Chondrocyte (in vitro differentiated cells): ENCODE results near the gene CDK1. TPM values are rescaled to one million over a fixed set of nuclear protein-coding genes. Genes with fewer than 3 reads are reported as not detected.

Experiments
- DNase-seq: peaks from one replicate; pipeline ENCODE4 v3.0.0; 2021; ENCODE audit warnings: mixed read lengths, low spot score
- H3K27ac Mint-ChIP-seq: one replicate; pipeline ENCODE4 v1.8.0; 2021; ENCODE audit warnings: mild to moderate bottlenecking, moderate library complexity, mixed read lengths; ENCODE audit not compliant: unreplicated experiment
- H3K27me3 Mint-ChIP-seq: 2 replicates; pipeline ENCODE4 v1.8.0; 2021; ENCODE audit warnings: low read depth, mixed read lengths
- H3K36me3 Mint-ChIP-seq: 2 replicates; pipeline ENCODE4 v1.8.0; 2021; ENCODE audit warnings: low read depth, mixed read lengths
- H3K4me1 Mint-ChIP-seq: 2 replicates; pipeline ENCODE4 v1.8.0; 2021; ENCODE audit warnings: low read depth, mild to moderate bottlenecking, mixed read lengths
- H3K4me3 Mint-ChIP-seq: one replicate; pipeline ENCODE4 v1.8.0; 2021; ENCODE audit warnings: mild to moderate bottlenecking, moderate library complexity, mixed read lengths; ENCODE audit not compliant: unreplicated experiment
- H3K9me3 Mint-ChIP-seq: 2 replicates; pipeline ENCODE4 v1.8.0; 2021; ENCODE audit warnings: low read depth, mixed read lengths
- CTCF ChIP-seq: fragments of 200-600 bp; sonication (generic); IDR thresholded peaks from 2 replicates; pipeline ENCODE4 v1.5.0; 2021; ENCODE audit warnings: antibody characterized with exemption, mild to moderate bottlenecking, moderate library complexity
- total RNA-seq: library from RNA; stranded (reverse); gene quantifications from 3 replicates; pipeline ENCODE4 v1.2.1, GENCODE V29; 2021

Gene CDK1
- total RNA-seq, 1 donor from 2014 or later = 7.6 TPM

GRCh38 chr10:60817398-60817805 is 39.1 kb downstream of the CDK1 start:
- no peak for TF ChIP-seq CTCF
- H3K36me3 Mint-ChIP-seq = no peaks in the 10 kb centered on the region
- H3K4me3 Mint-ChIP-seq = no peak overlapping the region
- H3K27me3 Mint-ChIP-seq = no peaks in the 10 kb centered on the region
- no peak for DNase-seq
- no peaks in the 10 kb centered on the region for H3K9me3 Mint-ChIP-seq
- H3K27ac Mint-ChIP-seq = no peak overlapping the region
- H3K4me1 Mint-ChIP-seq = peaks cover 49% of the 10 kb centered on the region

- Mint-ChIP-seq H3K27ac (peak overlapping the region; percentile 11), H3K4me3 (no peak overlapping the region), H3K27me3 (no peaks in the 10 kb centered on the region), H3K36me3 (no peaks in the 10 kb centered on the region), H3K4me1 (peaks cover 46% of the 10 kb centered on the region), H3K9me3 (no peaks in the 10 kb centered on the region)
- no peak for DNase-seq
- TF ChIP-seq CTCF = no peak
These were observed 40.0 kb downstream of the CDK1 start for GRCh38 chr10:60818134-60818770.

GRCh38 chr10:60819271-60819670 is 41.0 kb downstream of the CDK1 start:
- DNase-seq = no peak
- H3K4me3 Mint-ChIP-seq = no peak overlapping the region
- no peak for TF ChIP-seq CTCF
- H3K36me3 Mint-ChIP-seq = no peaks in the 10 kb centered on the region
- no peak overlapping the region for H3K27ac Mint-ChIP-seq
- H3K4me1 Mint-ChIP-seq = peaks cover 46% of the 10 kb centered on the region
- no peaks in the 10 kb centered on the region for H3K9me3 Mint-ChIP-seq
- H3K27me3 Mint-ChIP-seq = no peaks in the 10 kb centered on the region

- Mint-ChIP-seq H3K36me3 (no peaks in the 10 kb centered on the region), H3K27me3 (no peaks in the 10 kb centered on the region), H3K4me1 (peaks cover 52% of the 10 kb centered on the region), H3K9me3 (no peaks in the 10 kb centered on the region), H3K4me3 (no peak overlapping the region), H3K27ac (no peak overlapping the region)
- DNase-seq = no peak
- peak; percentile 73 for TF ChIP-seq CTCF
These were observed 41.9 kb downstream of the CDK1 start for GRCh38 chr10:60820093-60820754.

- no peak overlapping the region for H3K4me3 Mint-ChIP-seq
These were observed 43.4 kb downstream of the CDK1 start for GRCh38 chr10:60821656-60822055.

More at GRCh38 chr10:60821656-60822055, 43.4 kb downstream of the CDK1 start:
- Mint-ChIP-seq H3K36me3 (no peaks in the 10 kb centered on the region), H3K27ac (no peak overlapping the region), H3K9me3 (no peaks in the 10 kb centered on the region), H3K27me3 (no peaks in the 10 kb centered on the region), H3K4me1 (peaks cover 51% of the 10 kb centered on the region)
- DNase-seq = no peak
- TF ChIP-seq CTCF = no peak
